GM12878 (cell line): Measurements from ENCODE around the gene LY9. TPM values are rescaled to one million over a fixed set of nuclear protein-coding genes. Genes with fewer than 3 reads are reported as not detected.

Source experiments
- ATAC-seq: fragments of 200-7000 bp; cut with Tn5 transposase; 3 replicates; pipeline ENCODE4 v1.9.1; 2020; ENCODE audit warnings: mild to moderate bottlenecking, moderate library complexity
- BruUV-seq: library from RNA; stranded (reverse); fragments of 400-500 nt; replicated peaks from 2 replicates; lab custom pipeline; 2021; lab: Mats Ljungman, UMichigan
- CTCF ChIA-PET: fragments of 300-600 bp; sonication (Branson Sonifier 250); formaldehyde crosslinking; extraction: SDS; loops from one replicate; lab custom pipeline; 2021; ENCODE audit warnings: inconsistent platforms; lab: Yijun Ruan, JAX
- POLR2A ChIA-PET: fragments of 350-600 bp; formaldehyde crosslinking; extraction: SDS; loops from one replicate; lab custom pipeline; 2021; ENCODE audit warnings: inconsistent platforms; lab: Charles Lee
- RAD21 ChIA-PET: fragments of 300-600 bp; sonication (Branson Sonifier 250); formaldehyde crosslinking; loops from one replicate; lab custom pipeline; 2023; ENCODE audit warnings: antibody characterized with exemption; ENCODE audit not compliant: unreplicated experiment; lab: Charles Lee
- SMC1A ChIA-PET: fragments of 300-600 bp; sonication (Branson Sonifier 250); formaldehyde crosslinking; loops from one replicate; lab custom pipeline; 2023; ENCODE audit not compliant: unreplicated experiment, uncharacterized antibody; lab: Charles Lee
- DNase-seq: peaks from one replicate; pipeline ENCODE4 v3.0.0-alpha.2; 2011; ENCODE audit warnings: low read depth, low spot score
- FAIRE-seq: peaks from 3 replicates; lab custom pipeline; 2011; peaks lifted over from hg19 to GRCh38; lab: Jason Lieb, UNC
- H2AFZ ChIP-seq: 2 replicates; pipeline ENCODE4 v1.6.0; 2011; ENCODE audit warnings: low read depth, low read length, control low read depth; ENCODE audit not compliant: control insufficient read depth
- H3K27ac ChIP-seq: 2 replicates; pipeline ENCODE4 v1.5.1; 2011; ENCODE audit warnings: control low read depth; ENCODE audit not compliant: control insufficient read depth, insufficient read depth
- H3K27me3 ChIP-seq, 2 experiments: replicated peaks in 1 of 2; 2 replicates each; pipeline versions ENCODE4 v1.6.0 to v1.6.1; 2011; ENCODE audit warnings: low read length in 1 of 2; ENCODE audit not compliant: control insufficient read depth in 2 of 2, insufficient read depth in 2 of 2
- H3K36me3 ChIP-seq, 2 experiments: 2 replicates each; pipeline ENCODE4 v1.5.1; 2011; ENCODE audit warnings: low read length in 1 of 2; ENCODE audit not compliant: control insufficient read depth in 2 of 2, insufficient read depth in 2 of 2
- H3K4me1 ChIP-seq: 2 replicates; pipeline ENCODE4 v1.6.1; 2011; ENCODE audit warnings: mild to moderate bottlenecking, low read length, moderate library complexity, mixed read lengths; ENCODE audit not compliant: control insufficient read depth, insufficient read depth
- H3K4me2 ChIP-seq: 2 replicates; pipeline ENCODE4 v1.6.0; 2011; ENCODE audit warnings: control low read depth; ENCODE audit not compliant: control insufficient read depth, insufficient read depth
- H3K4me3 ChIP-seq: fragments of 200-600 bp; sonication (generic); 2 replicates; pipeline ENCODE4 v1.5.1; 2016
- H3K79me2 ChIP-seq: 2 replicates; pipeline ENCODE4 v1.6.0; 2011; ENCODE audit warnings: low read length; ENCODE audit not compliant: control insufficient read depth, insufficient read depth
- H3K9ac ChIP-seq: 2 replicates; pipeline ENCODE4 v1.8.0; 2011; ENCODE audit warnings: low read length, control low read depth, mixed read lengths; ENCODE audit not compliant: control insufficient read depth, insufficient read depth
- H3K9me3 ChIP-seq: replicated peaks from 3 replicates; pipeline ENCODE4 v1.5.1; 2011; ENCODE audit warnings: mild to moderate bottlenecking, low read length; ENCODE audit not compliant: control insufficient read depth, insufficient read depth
- H4K20me1 ChIP-seq: 2 replicates; pipeline ENCODE4 v1.6.0; 2011; ENCODE audit not compliant: control insufficient read depth, insufficient read depth
- BRCA1 ChIP-seq: IDR thresholded peaks from 2 replicates; pipeline ENCODE4 v1.6.1; 2011; ENCODE audit warnings: low read depth, low read length, improper control_type of control experiment
- CREB1 ChIP-seq: IDR thresholded peaks from 2 replicates; pipeline ENCODE4 v1.6.1; 2012; ENCODE audit warnings: low read depth, mild to moderate bottlenecking, inconsistent platforms
- GATAD2B ChIP-seq: fragments of 450-650 bp; conservative IDR thresholded peaks from 2 replicates; pipeline ENCODE4 v1.6.1; 2017; ENCODE audit warnings: low read depth, mild to moderate bottlenecking, moderate library complexity
- HCFC1 ChIP-seq: fragments of 150-350 bp; IDR thresholded peaks from 2 replicates; pipeline ENCODE4 v1.6.1; 2014; ENCODE audit warnings: low read length
- IRF5 ChIP-seq: fragments of 450-650 bp; IDR thresholded peaks from 2 replicates; pipeline ENCODE4 v1.6.1; 2017; ENCODE audit warnings: borderline replicate concordance
- TARDBP ChIP-seq: IDR thresholded peaks from 2 replicates; pipeline ENCODE4 v1.6.1; 2016; ENCODE audit warnings: borderline replicate concordance
- ZNF24 ChIP-seq: fragments of 450-650 bp; IDR thresholded peaks from 2 replicates; pipeline ENCODE4 v1.6.1; 2017; ENCODE audit warnings: antibody characterized with exemption, mild to moderate bottlenecking
- WGBS: methylation state at CpG from one replicate; pipeline ENCODE4 v1.1.6; 2016; ENCODE audit warnings: low lambda C conversion rate; ENCODE audit not compliant: insufficient replicate concordance, insufficient coverage; ENCODE audit errors: missing lambda C conversion rate; 5-methylcytosine and 5-hydroxymethylcytosine counted together
- in situ Hi-C: fragments of 300-500 bp; cut with MboI; formaldehyde crosslinking; loops from 9 replicates; pipeline ENCODE4 v1.14.3; 2018; ENCODE audit warnings: mixed read lengths
- intact Hi-C: fragments of 100-400 bp; cut with micrococcal nuclease; formaldehyde crosslinking; loops from one replicate; pipeline ENCODE4 v1.14.2; 2022; ENCODE audit not compliant: unreplicated experiment
- polyA plus RNA-seq, 11 experiments: library from polyadenylated mRNA; depleted of rRNA in 4 of 11; unstranded in 6 of 11; stranded (reverse) in 5 of 11; fragments of >200 nt; fragmentation: Nextera tagmentation in 4 of 11; fragmentation: Illumina TruSeq in 1 of 11; extraction: Ambion mirVana in 4 of 11; extraction: Trizol in 1 of 11; gene quantifications; 1 replicate in 1 of 11; 2 replicates in 10 of 11; pipeline versions ENCODE4 v1.2.1 to v1.2.3, GENCODE V29; 2011 to 2016; ENCODE audit warnings: inconsistent platforms in 2 of 11, missing spikeins in 2 of 11, low read depth in 1 of 11
- total RNA-seq, 4 experiments: library from RNA; depleted of rRNA in 3 of 4; stranded (reverse); fragments of >200 nt in 3 of 4; fragmentation: Illumina TruSeq in 1 of 4; extraction: Trizol in 1 of 4; gene quantifications; 2 replicates each; pipeline versions ENCODE4 v1.2.1 to v1.2.3, GENCODE V29; 2013 to 2021

Gene LY9
- total and polyA plus RNA-seq, 10 of the 15 experiments (the other 5 are each of a cell fraction or from before 2014, with no cell fraction given) = 2.7 to 12.5 (median 9.0) TPM

- TF ChIP-seq GATAD2B = no peak
- TF ChIP-seq CREB1 = no peak
- no peak for TF ChIP-seq TARDBP
- TF ChIP-seq ZNF24 = no peak
- TF ChIP-seq BRCA1 = no peak
- no peak for TF ChIP-seq IRF5
- no peak for TF ChIP-seq HCFC1
- TF ChIP-seq, all 136 proteins: peak for 0
- Histone ChIP-seq H3K27ac (peak overlapping the region; percentile 87; the same call in 1 of the 2 replicates), H3K9ac (no peak overlapping the region), H4K20me1 (no peaks in the 10 kb centered on the region), H3K79me2 (no peaks in the 10 kb centered on the region), H2AFZ (peak overlapping the region; percentile 80), H3K9me3 (no peaks in the 10 kb centered on the region), H3K27me3 (no peaks in the 10 kb centered on the region), H3K4me1 (peaks cover 28% of the 10 kb centered on the region), H3K36me3 (no peaks in the 10 kb centered on the region), H3K4me3 (no peak overlapping the region), H3K4me2 (no peak overlapping the region)
- ATAC-seq (no peak), FAIRE-seq (no peak), DNase-seq (no peak)
- in situ Hi-C loops (loop anchor here (5.0 kb wide), 1 partner anchor 116 kb away; the partner anchor contains the start of gene ITLN2), intact Hi-C loops (no loop called here)
- ChIA-PET CTCF (interaction anchor here (0.7 to 8.2 kb wide), 36 partner anchors 7 to 261 kb away, joined by 3 to 349 read pairs (median 6); partner anchors contain the start of genes CD244, ITLN1, ITLN2 and KLHDC9), RAD21 (interaction anchor here (0.6 to 10.9 kb wide), 29 partner anchors 10 to 154 kb away, joined by 3 to 193 read pairs (median 6); partner anchors contain the start of genes CD244, CD48, ITLN1 and ITLN2), SMC1A (interaction anchor here (0.8 to 13.0 kb wide), 37 partner anchors 10 to 300 kb away, joined by 3 to 229 read pairs (median 6); partner anchors contain the start of genes CD244, ITLN1, ITLN2 and KLHDC9), POLR2A (interaction anchor here (0.5 to 1.8 kb wide), 8 partner anchors 14 to 233 kb away, joined by 3 to 7 read pairs (median 4); partner anchors contain the start of genes ARHGAP30 and LY9)
- 32% methylated on average over 3 of the region's 3 CpGs for WGBS
- no TSS peak for BruUV-seq
Observed at GRCh38 chr1:160836561-160836960, 40.6 kb downstream of the LY9 start.
